Bone marrow (tissue), 2 donors: ENCODE measurements around the gene ACTL8.

ENCODE experiments used
- DNase-seq, 2 donors: peaks; one replicate each; lab custom pipeline; 2025; lab: John Stamatoyannopoulos, UW

ACTL8 gene, protein sequence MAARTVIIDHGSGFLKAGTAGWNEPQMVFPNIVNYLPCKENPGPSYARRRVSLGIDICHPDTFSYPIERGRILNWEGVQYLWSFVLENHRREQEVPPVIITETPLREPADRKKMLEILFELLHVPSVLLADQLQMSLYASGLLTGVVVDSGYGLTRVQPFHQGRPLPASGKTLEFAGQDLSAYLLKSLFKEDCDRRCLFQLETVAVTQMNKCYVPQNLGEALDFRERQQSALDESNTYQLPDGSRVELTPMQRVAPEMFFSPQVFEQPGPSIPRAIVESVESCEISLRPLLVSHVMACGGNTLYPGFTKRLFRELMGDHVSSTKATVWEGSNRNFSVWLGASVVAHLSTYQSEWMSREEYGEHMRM

DNA sequence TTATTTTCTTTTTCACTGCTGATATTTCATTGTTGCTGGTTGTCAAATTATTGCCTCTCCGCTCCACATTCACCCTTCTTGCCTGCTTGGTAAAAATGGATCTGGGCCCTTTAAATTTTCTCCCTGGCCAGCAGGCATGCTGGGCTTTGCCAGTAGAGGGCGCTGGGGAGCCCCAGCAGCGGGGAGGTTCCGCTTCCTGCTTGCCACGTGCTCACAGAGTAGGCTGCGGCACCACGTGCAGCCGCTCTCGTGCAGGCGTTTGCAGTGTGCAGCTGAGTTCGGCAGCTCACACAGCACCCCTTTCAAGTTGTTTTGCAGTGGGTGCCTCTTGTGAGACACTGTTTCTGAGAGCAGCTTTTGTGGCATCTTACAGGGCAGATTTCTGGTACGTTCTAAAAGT, at the start of gene ACTL8:
ACTL8 (plus strand) TSS at position 214 of the 400 bp plus-strand sequence. CDS start 67,676 bp downstream, outside the sequence.
- no peak for DNase-seq

DNA sequence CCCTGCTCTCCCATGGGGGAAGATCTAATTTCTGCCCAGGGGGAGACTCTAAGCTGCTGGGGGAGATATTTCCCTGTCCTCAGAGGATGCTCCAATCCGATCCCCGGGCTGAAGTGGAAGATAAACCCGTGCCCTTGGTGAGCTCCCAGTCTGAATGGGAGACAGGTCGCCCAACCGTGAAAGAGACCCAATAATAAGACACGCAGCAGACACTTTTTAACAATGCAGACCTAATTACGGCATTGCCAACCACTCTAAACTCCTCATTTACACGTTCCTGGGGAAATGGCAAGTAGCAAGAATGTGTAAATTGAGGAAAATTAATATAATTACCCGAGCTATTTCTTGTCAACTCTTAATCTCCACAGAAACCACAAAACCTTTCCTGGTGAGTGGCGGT, 48.7 kb upstream of the ACTL8 start:
- no peak for DNase-seq

DNA sequence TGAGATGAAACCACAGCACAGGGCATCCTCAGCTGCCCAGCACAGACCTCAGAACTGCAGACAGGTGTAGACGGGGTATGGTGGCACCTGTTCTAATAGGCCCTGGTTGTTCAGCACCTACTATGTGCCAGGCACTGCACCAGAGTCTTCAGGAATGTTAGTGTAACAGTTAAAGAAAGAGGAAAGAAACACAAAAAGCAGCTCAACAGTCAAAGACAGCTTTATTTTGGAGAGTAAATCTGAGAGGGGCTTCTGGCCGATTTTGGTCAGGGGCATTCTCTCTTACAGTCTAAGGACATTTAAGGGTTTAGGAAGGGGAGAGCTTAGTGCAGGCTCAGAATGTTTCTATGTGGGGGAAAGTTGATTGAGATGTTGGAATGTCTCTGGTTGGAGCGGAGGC, 45.2 kb upstream of the ACTL8 start:
- no peak for DNase-seq

DNA sequence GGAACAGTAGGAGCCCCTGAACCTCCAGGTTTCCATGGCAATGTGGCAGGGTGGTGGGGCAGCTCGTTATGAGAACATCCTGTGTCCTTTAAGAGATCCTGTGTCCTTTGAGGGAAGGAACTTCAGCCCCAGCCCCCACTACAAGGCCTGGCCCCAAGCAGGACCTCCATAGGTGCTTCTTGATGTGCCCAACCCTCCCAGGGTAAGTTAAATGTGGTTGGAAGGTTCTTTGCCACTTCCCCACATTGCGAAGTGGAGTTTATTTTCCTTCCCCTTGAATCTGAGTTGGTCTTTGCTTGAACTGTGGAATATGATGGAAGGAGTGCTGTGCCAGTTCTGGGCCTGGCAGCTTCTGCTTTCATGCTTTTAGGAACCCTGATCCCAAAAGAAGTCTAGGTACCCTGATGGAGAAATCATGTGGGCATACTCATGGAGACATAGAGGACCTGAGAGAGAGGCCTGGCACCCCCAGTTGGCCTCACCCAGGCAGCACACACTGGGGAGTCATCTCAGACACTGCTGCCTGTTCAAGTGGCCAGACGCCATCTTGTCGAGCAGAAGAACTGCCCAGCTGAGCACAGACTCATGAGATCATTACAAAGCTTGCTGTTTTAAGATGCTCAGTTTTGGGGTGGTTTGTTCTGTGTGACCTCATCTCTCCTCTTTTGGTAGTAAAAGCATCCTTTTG, 44.1 kb upstream of the ACTL8 start:
- DNase-seq: no peak

DNA sequence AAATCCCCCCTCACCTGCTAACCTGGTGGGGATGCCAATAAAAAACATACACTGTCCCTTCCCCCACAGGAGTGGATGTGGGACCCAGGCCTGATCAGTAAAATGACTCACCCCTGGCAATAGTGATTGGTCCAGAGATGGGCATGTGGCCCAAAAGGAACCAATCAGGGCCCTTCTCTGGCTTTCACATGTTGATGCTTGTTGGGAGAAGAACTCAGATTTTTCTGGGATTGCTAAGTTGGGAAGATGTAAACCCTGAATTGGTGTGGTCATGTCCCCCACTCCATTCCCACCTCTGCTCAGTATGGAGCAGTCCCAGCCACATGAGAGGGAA, 43.6 kb upstream of the ACTL8 start:
- DNase-seq: no peak

DNA sequence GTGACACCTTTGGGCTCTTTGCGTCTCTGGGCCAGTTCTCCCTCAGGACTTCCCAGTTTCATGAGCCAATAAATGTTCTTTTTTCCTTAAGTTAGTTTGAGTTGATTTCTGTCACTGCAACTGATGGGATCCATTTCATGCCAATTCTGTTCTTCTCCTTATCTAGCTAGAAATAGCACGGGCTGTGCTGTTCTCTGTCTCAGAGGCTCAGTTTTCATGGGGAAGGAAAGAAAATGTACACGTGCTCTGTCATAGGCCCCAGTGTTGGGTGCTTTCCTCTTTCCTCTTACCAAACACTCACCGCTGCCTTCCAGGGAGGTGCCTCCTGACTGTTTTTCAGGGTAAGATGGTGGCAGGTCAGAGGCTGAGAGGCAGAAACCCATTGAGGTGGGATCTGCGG, 43.2 kb upstream of the ACTL8 start:
- DNase-seq: no peak

DNA sequence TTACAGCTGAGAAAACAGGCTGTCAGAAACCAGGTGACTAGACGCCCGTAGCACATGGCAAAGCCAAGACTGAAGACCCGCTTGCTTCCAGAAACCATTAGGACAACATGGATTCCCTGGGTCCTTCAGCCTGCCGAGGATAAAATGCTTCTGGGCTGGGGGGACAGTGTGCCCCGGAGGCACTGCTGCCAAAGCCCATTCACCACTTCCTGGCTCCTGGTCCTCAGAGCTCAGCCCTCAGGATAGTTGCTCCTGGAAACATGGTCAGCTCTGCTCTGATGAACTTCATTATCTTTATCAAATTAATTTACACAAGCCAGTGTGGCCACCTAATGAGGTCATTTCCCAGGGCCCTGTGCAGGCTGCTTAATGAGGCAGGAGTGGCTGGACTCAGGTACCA, 41.1 kb upstream of the ACTL8 start:
- no peak for DNase-seq

DNA sequence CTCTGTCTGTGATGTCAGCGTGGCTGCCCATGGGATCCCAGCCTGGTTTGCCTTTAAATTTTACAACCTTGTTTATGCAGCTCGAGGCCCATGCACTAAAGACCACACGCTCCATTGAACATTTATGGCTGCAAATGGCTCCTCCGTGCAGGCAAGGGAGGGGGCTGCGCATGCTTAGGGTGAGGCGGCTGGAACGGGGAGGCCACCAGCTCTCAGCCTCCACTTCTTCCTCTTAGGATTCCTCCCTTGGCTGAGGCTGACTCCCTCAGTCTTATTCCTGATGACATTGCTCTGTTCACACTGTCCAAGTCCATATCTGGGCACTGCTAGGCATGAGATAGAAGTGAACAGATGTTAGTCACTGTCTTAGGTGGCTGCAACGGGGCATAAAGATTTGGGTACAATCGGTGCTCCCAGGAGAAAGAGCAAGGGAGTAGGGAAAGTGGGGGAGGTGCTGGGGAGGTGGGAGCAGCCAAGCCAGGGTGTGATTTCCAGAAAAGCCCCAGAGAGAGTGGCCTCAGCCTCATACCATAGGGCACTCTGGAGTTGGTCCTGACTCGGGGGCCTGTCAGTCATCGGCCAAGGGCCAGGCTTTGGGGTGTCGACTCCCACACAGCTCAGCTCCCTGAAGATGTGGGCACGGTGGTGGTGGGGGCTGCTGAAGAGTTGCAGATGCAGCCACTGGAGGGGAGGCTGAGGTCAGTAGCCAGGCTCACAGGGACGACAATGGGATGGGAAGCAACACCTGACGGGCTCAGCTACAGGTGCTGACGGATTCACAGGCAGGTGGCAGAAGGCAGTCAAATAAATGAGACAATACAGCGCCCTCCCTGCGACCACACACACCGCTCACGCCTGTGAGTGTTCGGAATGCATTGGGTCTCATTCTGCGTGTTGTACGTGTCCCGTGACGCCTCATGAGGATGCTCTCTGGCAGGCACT, 37.3 kb upstream of the ACTL8 start:
- DNase-seq: no peak

DNA sequence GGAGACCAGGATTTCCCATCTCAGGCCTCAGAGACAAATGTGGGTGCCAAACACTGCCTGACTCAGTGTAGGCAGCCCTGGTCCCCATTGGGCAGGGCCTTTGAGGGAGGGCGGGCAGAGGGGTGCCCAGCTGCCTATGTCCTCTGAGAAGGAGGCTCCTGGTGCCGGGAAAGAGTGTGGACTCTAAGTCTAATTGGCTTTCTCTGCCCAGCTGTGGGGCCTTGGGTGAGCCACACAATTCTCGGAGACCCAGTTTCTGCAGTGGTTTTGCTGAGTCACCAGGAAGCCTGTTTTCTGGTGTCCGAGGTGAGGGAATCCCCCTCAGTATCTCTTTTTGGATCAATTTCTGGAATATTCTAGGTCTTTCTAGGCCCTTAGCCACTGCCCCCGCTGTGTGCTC, 35.3 kb upstream of the ACTL8 start:
- no peak for DNase-seq

DNA sequence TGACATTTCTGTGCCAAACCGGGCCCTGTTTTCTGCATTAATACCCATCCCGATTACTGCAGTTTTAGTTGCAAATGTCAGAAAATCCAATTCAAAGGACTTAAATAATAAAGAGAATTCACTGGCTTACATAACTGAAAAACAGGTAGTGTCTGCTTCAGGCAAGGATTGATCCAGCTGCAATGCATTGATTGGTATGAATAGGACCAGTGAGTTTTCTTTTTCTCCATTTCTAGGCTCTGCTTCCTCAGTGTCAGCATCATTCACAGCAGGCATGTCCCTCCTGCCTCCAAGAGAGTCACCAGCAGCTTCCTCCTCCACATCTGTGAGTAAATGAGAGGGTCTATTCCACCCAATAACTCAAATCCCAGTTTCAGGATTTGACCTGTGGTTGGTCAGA, 33.7 kb upstream of the ACTL8 start:
- no peak for DNase-seq

DNA sequence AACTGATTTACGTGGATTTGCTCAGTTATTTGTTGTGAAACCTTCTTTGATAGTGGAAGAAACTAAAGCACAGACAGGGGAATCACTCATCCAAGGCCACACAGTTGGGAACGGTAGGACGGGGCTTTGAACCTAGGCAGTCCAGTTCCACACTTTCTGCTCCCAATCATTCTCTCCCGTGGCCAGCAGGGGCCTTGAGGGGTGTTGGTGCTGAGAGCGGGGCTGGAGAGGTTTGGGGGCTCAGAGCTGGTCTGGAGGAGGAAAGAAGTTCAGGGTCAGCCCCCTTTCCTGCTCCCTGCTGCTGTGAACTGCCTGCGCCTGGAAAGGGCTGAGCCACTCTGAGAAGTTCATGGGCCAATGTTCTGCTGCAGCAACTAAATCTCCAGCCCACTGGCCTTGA, 31.4 kb upstream of the ACTL8 start:
- DNase-seq: no peak

DNA sequence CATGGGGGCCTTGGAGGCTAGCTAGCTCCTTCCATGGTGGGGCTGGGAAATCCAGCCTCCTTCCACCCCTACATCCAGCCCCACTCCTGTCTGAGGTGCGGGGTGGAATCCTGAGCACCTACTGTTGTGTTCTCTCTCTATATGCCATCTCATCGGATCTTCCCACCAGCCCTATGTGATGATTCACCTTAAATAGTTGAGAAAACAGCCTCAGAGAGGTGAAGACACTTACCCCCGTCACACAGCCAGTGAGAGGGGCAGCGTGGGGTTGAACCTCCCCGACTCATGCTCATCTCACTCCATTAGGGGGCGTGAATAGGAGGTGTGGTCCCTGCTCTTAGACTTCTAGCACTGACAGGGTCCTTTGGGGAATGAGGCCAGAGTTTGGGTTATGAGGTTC, 31.0 kb upstream of the ACTL8 start:
- no peak for DNase-seq

DNA sequence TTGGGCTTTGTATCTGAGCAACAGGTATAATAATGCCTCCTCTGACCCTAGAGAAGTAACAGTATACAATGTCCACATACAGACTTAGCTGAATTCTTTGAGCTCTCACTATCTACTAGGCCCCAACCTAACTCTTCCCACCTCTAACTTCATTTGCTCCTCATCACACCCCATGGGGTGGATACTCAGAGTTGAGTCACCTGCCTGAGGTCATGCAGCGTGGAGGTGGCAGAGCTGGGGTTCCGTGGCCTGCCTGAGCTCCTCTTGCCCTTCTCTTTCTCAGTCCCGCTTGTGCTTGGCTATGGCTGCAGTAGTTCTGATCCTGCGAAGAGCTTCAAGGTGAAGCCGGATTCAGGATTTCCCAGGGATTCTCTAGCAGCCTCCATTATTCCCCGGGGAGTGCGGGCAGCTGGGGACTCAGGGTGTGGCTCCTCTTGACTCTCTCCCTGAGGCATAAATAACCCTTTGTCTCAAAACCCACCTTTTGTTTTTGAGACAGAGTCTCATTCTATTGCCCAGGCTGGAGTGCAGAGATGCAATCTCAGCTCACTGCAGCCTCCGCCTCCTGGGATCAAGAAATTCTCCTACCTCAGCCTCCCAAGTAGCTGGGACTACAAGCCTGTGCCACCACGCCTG, 29.9 kb upstream of the ACTL8 start:
- no peak for DNase-seq

DNA sequence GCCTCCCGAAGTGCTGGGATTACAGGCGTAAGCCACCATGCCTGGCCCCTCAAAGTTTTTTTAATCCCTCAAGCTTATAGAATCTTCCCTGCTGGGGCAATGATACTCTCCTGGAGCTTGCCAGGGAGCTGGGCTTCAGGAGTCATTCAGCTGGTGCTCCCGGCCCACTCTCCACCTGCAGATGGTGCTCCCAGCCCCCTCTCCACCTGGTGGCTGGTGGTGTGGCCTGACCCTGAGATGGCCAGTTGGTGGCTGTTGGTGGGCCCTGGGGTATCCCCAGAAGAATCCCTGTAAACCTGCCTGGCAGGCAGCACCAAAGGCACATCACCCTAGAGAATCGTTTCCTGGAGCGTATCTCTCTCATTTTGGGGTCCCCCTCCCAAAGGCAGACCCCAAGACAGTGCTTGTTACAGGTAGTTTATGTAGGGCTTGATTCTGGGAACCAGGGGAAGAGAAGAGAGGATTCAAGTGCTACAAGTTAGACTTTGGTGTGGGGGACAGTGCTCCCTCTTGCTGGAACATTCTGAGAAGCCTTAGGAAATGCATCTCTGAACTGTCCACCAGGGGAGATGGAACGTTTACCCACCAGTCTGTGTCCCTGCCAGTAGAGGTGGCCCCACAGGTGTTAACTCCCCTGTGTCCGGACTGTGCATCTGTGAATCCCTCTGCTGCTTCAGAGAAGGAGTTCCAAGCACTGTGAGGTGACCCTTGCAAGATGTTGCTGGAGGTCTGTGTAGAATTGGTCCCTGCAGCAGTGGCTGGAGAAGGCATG, 29.1 kb upstream of the ACTL8 start:
- DNase-seq: no peak

DNA sequence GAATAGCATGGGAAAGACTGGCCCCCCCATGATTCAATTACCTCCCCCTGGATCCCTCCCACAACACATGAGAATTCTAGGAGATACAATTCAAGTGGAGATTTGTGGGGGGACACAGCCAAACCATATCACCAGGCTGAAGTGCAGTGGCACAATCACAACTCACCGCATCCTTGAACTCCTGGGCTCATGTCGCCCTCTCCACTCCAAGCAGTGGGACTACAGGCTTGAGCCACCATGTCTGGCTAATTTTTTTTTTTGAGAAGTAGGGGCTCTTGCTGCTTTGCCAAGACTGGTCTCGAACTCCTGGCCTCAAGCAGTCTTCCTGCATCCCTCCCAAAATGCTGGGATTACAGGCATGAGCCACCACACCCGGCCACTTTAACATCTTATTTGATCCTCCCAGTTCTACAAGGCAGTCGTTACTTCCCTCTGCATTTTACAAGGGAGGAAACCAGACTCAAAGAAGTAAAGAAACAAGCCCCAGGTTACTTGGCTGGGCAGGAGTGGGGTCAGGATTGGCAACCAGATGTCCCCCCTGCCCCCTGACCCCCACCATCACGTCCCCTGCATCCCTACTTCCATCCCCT, 26.9 kb upstream of the ACTL8 start:
- no peak for DNase-seq

DNA sequence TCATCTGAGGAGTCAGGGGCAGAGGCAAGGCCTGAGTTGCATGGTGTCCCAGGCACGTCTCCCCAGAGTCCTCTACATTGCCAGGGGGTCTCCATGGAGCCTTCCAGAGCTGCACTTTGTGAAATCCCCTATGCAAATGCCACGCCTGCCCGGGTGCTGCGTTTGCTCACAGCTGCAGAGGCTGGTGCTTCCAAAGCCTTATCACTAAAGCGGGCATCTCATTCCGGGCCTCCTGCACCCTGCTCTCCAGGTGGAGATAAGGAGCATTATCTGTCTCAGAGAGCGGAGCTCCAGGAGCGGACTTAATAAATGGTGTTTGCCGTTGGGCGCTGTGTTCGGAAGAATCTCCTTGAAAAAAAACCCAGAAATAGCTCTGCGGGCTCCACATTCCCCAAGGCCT, 25.9 kb upstream of the ACTL8 start:
- no peak for DNase-seq

DNA sequence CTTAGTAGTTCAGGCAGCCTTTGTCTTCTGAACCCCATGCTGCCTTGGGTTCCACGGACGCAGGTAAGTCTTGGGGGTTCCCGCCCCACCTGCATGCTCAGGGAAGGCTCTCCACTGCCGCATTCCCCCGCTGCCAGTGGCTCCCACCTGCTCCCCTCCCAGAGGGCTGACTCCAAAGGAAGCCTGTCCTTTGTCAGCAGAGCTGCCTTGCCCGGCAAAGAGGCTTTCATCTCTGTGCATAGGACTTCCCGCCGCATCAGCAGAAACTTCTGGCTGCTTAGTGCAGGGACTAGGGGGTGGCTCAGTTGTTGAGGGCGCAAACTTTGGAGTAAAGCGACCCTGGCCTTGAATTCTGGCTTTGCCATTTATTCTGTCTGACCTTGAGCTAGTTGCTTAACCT, 25.2 kb upstream of the ACTL8 start:
- DNase-seq: no peak

DNA sequence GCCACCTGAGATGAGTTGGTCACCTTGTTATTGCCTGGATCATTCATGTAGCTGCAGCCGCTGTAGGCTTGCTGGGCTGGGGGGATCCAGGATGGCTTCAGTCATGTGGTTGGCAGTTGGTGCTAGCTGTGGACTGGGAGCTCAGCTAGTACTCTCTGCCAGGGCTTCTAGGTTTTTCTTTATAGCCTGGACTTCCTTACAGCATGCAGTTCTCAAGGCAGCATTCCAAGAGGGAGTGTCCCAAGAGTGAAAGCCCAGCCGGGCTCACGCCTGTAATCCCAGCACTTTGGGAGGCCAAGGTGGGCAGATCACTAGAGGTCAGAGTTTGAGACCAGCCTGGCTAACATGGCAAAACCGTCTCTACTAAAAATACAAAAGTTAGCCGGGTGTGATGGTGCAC, 23.7 kb upstream of the ACTL8 start:
- DNase-seq: no peak

DNA sequence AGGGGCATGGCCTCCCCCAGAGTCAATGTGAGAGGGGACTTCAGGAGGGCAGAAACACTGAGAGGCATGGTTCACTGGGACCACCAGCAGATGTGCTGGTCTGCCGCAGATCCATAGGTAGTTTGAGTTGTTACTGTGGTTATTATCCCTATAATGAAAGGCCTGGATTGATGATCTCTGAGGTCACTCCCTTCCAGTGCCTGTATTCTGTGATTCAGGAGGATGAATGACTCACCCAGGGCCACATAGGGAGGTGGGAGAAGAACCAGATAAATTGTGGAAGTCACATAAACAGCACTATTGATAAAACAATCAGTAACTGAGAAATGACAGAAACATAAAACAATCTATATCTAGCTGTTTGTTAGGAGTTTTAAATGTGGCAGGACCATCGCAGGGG, 22.7 kb upstream of the ACTL8 start:
- no peak for DNase-seq

DNA sequence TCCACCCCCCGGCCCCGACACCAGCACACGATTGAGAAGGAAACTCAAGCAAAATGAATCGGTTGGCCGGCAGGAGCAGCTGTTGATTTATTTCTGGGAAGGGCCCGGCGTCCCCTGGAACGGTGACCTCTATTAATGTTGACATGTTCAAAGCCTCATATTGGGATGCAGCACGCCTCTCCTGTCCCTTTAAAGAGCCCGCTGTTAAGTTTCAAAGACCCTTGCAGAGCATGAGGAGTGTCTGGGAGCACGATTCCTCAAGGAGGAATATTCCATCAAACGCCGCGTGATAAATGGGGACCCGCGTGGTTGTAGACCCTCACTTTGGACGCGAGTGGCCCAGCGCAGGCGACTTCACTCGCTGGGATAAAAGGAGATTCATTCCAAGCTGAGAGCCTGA, 21.5 kb upstream of the ACTL8 start:
- no peak for DNase-seq

DNA sequence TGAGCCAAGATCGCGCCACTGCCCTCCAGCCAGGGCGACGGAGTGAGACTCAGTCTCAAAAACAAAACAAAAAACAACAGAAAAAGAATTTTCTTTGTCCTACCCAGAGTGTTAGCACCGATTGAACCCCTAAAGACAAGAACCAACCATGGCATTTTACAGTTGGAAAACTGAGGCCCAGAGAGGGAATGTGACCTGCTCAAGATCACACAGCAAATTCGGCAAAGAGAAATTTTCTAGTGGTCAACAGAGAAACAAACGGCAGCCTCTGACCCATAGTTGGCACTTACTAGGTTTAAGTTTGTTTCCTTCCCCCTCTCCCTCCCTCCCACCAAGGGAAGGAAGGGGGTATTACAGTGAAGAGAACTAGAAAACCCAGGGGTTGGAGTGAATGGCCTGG, 20.5 kb upstream of the ACTL8 start:
- DNase-seq: no peak
